Natural killer cell (primary cell): ENCODE measurements around the gene HDAC11. TPM values are rescaled to one million over a fixed set of nuclear protein-coding genes. Genes with fewer than 3 reads are reported as not detected.
A peak's percentile ranks its signal among the peaks of the same experiment; 100 is the strongest.

Source experiments
- ATAC-seq, 3 donors: fragments of 150-1000 bp in 2 of 3; fragments of 200-7000 bp in 1 of 3; cut with Tn5 transposase; 1 replicate in 1 of 3; 2 replicates in 2 of 3; pipeline ENCODE4 v1.10.0; 2021; ENCODE audit warnings: mild to moderate bottlenecking in 2 of 3, moderate library complexity in 2 of 3
- DNase-seq, 2 donors: peaks; one replicate each; pipeline versions ENCODE4 v3.0.0 to v3.0.0-alpha.2; 2013 to 2021; ENCODE audit warnings: mixed read lengths in 1 of 2
- H3K27ac ChIP-seq: one replicate; pipeline ENCODE4 v1.5.1; 2013; ENCODE audit warnings: mild to moderate bottlenecking, low read length
- H3K27me3 ChIP-seq: one replicate; pipeline ENCODE4 v1.6.1; 2013; ENCODE audit warnings: low read length; ENCODE audit not compliant: control insufficient read depth, insufficient read depth
- H3K36me3 ChIP-seq: one replicate; pipeline ENCODE4 v1.6.1; 2013; ENCODE audit warnings: low read length; ENCODE audit not compliant: control insufficient read depth, insufficient read depth
- H3K4me1 ChIP-seq: one replicate; pipeline ENCODE4 v1.6.1; 2013; ENCODE audit warnings: low read length; ENCODE audit not compliant: control insufficient read depth, insufficient read depth
- H3K4me3 ChIP-seq: one replicate; pipeline ENCODE4 v1.5.1; 2013; ENCODE audit warnings: low read length
- H3K9me3 ChIP-seq: one replicate; pipeline ENCODE4 v1.6.1; 2013; ENCODE audit warnings: low read length; ENCODE audit not compliant: control insufficient read depth, insufficient read depth
- H3K27ac Mint-ChIP-seq, 2 donors: one replicate each; pipeline ENCODE4 v1.8.0; 2022; ENCODE audit warnings: mild to moderate bottlenecking in 2 of 2, mixed read lengths in 2 of 2, moderate library complexity in 1 of 2
- H3K27me3 Mint-ChIP-seq, 2 donors: one replicate each; pipeline ENCODE4 v1.8.0; 2022; ENCODE audit warnings: low read depth in 2 of 2, mixed read lengths in 2 of 2
- H3K36me3 Mint-ChIP-seq: one replicate; pipeline ENCODE4 v1.8.0; 2022; ENCODE audit warnings: mixed read lengths
- H3K4me1 Mint-ChIP-seq, 2 donors: one replicate each; pipeline ENCODE4 v1.8.0; 2022; ENCODE audit warnings: mixed read lengths in 2 of 2
- H3K4me3 Mint-ChIP-seq: one replicate; pipeline ENCODE4 v1.8.0; 2022; ENCODE audit warnings: mild to moderate bottlenecking, moderate library complexity, mixed read lengths
- H3K9me3 Mint-ChIP-seq, 2 donors: one replicate each; pipeline ENCODE4 v1.8.0; 2022; ENCODE audit warnings: mixed read lengths in 2 of 2
- WGBS: methylation state at CpG from one replicate; pipeline ENCODE4 v1.1.7; 2013; ENCODE audit warnings: missing lambda C conversion rate; ENCODE audit not compliant: insufficient coverage; 5-methylcytosine and 5-hydroxymethylcytosine counted together
- intact Hi-C: fragments of 100-400 bp; cut with micrococcal nuclease; formaldehyde crosslinking; loops from one replicate; pipeline ENCODE4 v1.14.2; 2022
- total RNA-seq, 4 donors: library from RNA; stranded (reverse); fragments of 120-200 nt in 1 of 4; gene quantifications; one replicate each; pipeline versions ENCODE4 v1.2.3 to v1.2.4, GENCODE V29; 2013 to 2022
- TF ChIP-seq, protein P1 (sequence below): fragments of 200-600 bp; IDR thresholded peaks from one replicate; pipeline ENCODE4 v1.8.0; 2022; ENCODE audit warnings: antibody characterized with exemption

The HDAC11 gene
- total RNA-seq, 3 donors from 2014 or later (not counting 1 experiment from before 2014, with no cell fraction given), result 3.4 to 5.3 (median 3.9) TPM

DNA sequence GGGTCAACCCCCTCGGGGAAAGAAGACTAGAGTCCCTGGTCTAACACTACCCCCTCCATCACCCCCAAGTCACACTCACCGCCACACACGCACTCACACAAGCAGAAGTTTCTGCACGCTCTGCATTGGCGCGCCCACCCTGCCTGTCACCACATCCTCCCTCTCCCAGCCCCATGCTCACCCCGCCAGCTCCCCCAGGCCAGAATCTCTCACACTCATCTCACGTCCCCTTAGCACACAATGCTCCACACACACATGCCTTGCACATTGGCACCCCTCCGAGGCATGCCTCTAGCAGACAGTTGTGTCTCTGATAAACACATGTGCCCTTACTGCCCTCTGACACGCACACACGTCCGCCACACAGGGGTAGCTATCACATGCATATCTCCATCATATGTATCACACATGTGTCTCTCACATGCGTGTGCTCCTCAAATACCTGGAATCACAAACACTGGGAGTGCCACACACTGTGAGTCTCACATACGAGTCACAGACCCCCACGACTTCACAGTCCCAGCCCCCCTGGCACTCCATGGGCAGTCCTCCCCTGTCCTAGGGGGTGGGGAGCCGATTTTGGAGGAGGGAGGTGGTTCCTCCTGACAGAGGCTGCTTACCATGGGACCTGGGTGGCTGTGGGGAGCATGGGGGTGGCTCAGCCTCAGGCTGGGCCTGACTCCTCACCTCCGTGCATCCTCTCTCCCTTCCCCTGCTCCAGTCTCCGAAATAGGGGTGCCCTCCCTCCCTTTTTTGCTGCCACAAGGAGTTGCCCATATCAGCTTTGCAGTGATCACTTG, 69.7 kb downstream of the HDAC11 start:
- no peaks in the 10 kb centered on the region for H3K36me3 Mint-ChIP-seq
- H3K27ac Mint-ChIP-seq, result peak overlapping the region in 1 of 2 donors; percentile 84
- H3K27ac ChIP-seq, result no peak overlapping the region
- peak overlapping the region; percentile 83 for H3K4me3 Mint-ChIP-seq
- peaks cover 5 to 24% of the 10 kb centered on the region in 2 donors for H3K4me1 Mint-ChIP-seq
- DNase-seq, result peak; percentile 26 to 51
- no peaks in the 10 kb centered on the region for H3K9me3 Mint-ChIP-seq
- no peak overlapping the region for H3K4me3 ChIP-seq
- ATAC-seq, result peak; percentile 57 to 67 (median 66)
- peaks cover 20 to 22% of the 10 kb centered on the region in 2 donors for H3K27me3 Mint-ChIP-seq
- WGBS, result 37% methylated on average over 15 of the region's 18 CpGs
- H3K4me1 ChIP-seq, result peaks cover 17% of the 10 kb centered on the region
- intact Hi-C loops, result no loop called here
- no peaks in the 10 kb centered on the region for H3K9me3 ChIP-seq
- TF ChIP-seq, protein P1, sequence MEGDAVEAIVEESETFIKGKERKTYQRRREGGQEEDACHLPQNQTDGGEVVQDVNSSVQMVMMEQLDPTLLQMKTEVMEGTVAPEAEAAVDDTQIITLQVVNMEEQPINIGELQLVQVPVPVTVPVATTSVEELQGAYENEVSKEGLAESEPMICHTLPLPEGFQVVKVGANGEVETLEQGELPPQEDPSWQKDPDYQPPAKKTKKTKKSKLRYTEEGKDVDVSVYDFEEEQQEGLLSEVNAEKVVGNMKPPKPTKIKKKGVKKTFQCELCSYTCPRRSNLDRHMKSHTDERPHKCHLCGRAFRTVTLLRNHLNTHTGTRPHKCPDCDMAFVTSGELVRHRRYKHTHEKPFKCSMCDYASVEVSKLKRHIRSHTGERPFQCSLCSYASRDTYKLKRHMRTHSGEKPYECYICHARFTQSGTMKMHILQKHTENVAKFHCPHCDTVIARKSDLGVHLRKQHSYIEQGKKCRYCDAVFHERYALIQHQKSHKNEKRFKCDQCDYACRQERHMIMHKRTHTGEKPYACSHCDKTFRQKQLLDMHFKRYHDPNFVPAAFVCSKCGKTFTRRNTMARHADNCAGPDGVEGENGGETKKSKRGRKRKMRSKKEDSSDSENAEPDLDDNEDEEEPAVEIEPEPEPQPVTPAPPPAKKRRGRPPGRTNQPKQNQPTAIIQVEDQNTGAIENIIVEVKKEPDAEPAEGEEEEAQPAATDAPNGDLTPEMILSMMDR, result no peak
- H3K36me3 ChIP-seq, result no peaks in the 10 kb centered on the region
- H3K27me3 ChIP-seq, result peaks cover 6% of the 10 kb centered on the region

DNA sequence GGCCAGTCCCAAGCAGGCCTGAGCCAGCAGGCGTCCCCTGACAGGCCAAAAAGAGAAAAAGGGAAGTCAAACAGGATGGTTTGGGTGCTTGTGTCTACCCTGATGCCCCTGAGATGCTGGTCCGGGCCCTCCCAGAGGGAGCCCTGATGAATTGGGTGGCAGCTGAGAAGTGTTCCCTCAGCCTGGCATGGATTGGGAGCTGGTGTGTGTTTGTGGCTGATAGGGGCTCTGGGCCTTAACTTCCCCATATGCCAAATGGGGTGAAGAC, 70.3 kb downstream of the HDAC11 start:
- Mint-ChIP-seq H3K36me3 (no peaks in the 10 kb centered on the region), H3K4me1 (peaks cover 5 to 20% of the 10 kb centered on the region in 2 donors), H3K4me3 (no peak overlapping the region), H3K27me3 (peaks cover 15 to 18% of the 10 kb centered on the region in 2 donors), H3K9me3 (no peaks in the 10 kb centered on the region), H3K27ac (peak overlapping the region in 1 of 2 donors; percentile 84)
- TF ChIP-seq, protein P1, result no peak
- H3K27me3 ChIP-seq, result peaks cover 6% of the 10 kb centered on the region
- no peaks in the 10 kb centered on the region for H3K9me3 ChIP-seq
- H3K27ac ChIP-seq, result no peak overlapping the region
- H3K4me3 ChIP-seq, result no peak overlapping the region
- H3K36me3 ChIP-seq, result no peaks in the 10 kb centered on the region
- 47% methylated on average over 2 of the region's 2 CpGs for WGBS
- intact Hi-C loops, result no loop called here
- peaks cover 14% of the 10 kb centered on the region for H3K4me1 ChIP-seq
- DNase-seq (no peak), ATAC-seq (no peak)

DNA sequence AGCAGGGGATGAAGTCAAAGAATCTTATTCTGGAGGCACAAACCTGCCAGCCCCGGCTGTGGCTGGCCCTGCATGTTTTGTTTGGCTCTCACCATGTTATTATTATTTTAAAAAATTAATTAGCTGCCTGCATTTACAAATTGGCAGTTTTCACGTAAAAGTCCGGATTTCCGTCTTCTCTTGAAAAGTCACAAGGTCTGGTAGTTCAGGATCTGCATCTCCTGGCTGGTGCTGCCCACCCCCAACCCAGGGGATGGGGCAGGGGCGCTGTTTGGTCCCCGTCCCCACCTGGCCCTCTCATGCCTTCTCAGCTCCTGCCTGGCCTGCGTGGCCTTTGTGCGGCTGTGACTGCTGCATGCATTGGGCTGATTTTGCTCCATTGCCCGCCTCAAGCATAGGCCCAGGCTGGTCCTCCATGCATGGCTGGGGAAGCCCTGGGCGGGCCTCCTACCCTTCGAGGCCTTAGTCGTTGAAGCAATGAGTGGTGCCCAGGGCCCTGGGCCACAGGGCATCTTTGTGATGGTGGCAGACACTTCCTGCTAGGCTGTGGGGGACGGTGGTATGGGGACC, 70.8 kb downstream of the HDAC11 start:
- intact Hi-C loops, result no loop called here
- peaks cover 12 to 15% of the 10 kb centered on the region in 2 donors for H3K27me3 Mint-ChIP-seq
- H3K4me1 Mint-ChIP-seq, result peaks cover 5 to 21% of the 10 kb centered on the region in 2 donors
- no peak overlapping the region for H3K27ac ChIP-seq
- H3K4me3 Mint-ChIP-seq, result peak overlapping the region; percentile 17
- ATAC-seq, result no peak
- 82% methylated on average over 13 of the region's 13 CpGs for WGBS
- peaks cover 6% of the 10 kb centered on the region for H3K27me3 ChIP-seq
- peaks cover 14% of the 10 kb centered on the region for H3K4me1 ChIP-seq
- H3K9me3 ChIP-seq, result no peaks in the 10 kb centered on the region
- TF ChIP-seq, protein P1, result no peak
- no peaks in the 10 kb centered on the region for H3K9me3 Mint-ChIP-seq
- no peak overlapping the region for H3K4me3 ChIP-seq
- H3K36me3 ChIP-seq, result no peaks in the 10 kb centered on the region
- no peak for DNase-seq
- H3K27ac Mint-ChIP-seq, result no peak overlapping the region
- no peaks in the 10 kb centered on the region for H3K36me3 Mint-ChIP-seq
